HCT116 (cell line): ENCODE results near the gene RIPOR2. TPM values are rescaled to one million over a fixed set of nuclear protein-coding genes. Genes with fewer than 3 reads are reported as not detected.

Source experiments
- ATAC-seq: fragments of 200-7000 bp; cut with Tn5 transposase; 2 replicates; pipeline ENCODE4 v1.9.1; 2020; ENCODE audit warnings: mild to moderate bottlenecking, moderate library complexity
- BruUV-seq: library from RNA; stranded (reverse); fragments of 400-500 nt; replicated peaks from 2 replicates; lab custom pipeline; 2021; lab: Mats Ljungman, UMichigan
- CTCF ChIA-PET: fragments of 300-600 bp; sonication (Branson Sonifier 250); formaldehyde crosslinking; loops from one replicate; lab custom pipeline; 2021; ENCODE audit warnings: antibody characterized with exemption; lab: Charles Lee
- POLR2A ChIA-PET: fragments of 300-600, 350-600 bp; sonication (Branson Sonifier 250); formaldehyde crosslinking; loops from one replicate; lab custom pipeline; 2021; ENCODE audit warnings: antibody characterized with exemption; lab: Charles Lee
- RAD21 ChIA-PET, 2 experiments: fragments of 300-600 bp; sonication (Branson Sonifier 250); formaldehyde crosslinking; loops; one replicate each; lab custom pipeline; 2023; ENCODE audit warnings: low total read pairs in 2 of 2; ENCODE audit not compliant: uncharacterized antibody in 2 of 2, unreplicated experiment in 2 of 2, low non-redundant PET in 1 of 2; lab: Charles Lee
- DNase-seq: peaks from one replicate; pipeline ENCODE4 v3.0.0-alpha.2; 2010; ENCODE audit warnings: low read depth, low spot score
- H2AFZ ChIP-seq: fragments of 200-600 bp; shearing (Covaris generic), sonication (generic); 2 replicates; pipeline ENCODE4 v1.6.1; 2017; ENCODE audit warnings: low read depth, mixed run types, mixed read lengths, antibody characterized with exemption, low read length; ENCODE audit not compliant: poor library complexity, severe bottlenecking
- H3K27ac ChIP-seq: 2 replicates; pipeline ENCODE4 v1.5.1; 2012; ENCODE audit warnings: low read depth, low read length
- H3K27me3 ChIP-seq: fragments of 200-600 bp; sonication (generic); 2 replicates; pipeline ENCODE4 v1.6.1; 2016; ENCODE audit warnings: mixed run types, low read length, mixed read lengths; ENCODE audit not compliant: insufficient read depth
- H3K36me3 ChIP-seq, 2 experiments: fragments of 200-500 bp in 1 of 2; fragments of 200-600 bp in 1 of 2; sonication (Bioruptor generic) in 1 of 2; sonication (generic) in 1 of 2; 2 replicates each; pipeline versions ENCODE4 v1.5.1 to v1.6.1; 2014 to 2016; ENCODE audit warnings: low read length in 2 of 2, inconsistent platforms in 1 of 2, mixed read lengths in 1 of 2, mixed run types in 1 of 2; ENCODE audit not compliant: insufficient read depth in 2 of 2, control insufficient read depth in 1 of 2
- H3K4me1 ChIP-seq, 2 experiments: fragments of 200-600 bp in 1 of 2; sonication (generic) in 1 of 2; 2 replicates each; pipeline versions ENCODE4 v1.5.1 to v1.6.1; 2012 to 2017; ENCODE audit warnings: low read length in 2 of 2, inconsistent platforms in 1 of 2, mild to moderate bottlenecking in 1 of 2, mixed read lengths in 1 of 2, mixed run types in 1 of 2, moderate library complexity in 1 of 2; ENCODE audit not compliant: insufficient read depth in 2 of 2, control insufficient read depth in 1 of 2
- H3K4me2 ChIP-seq: fragments of 200-600 bp; sonication (generic); 2 replicates; pipeline ENCODE4 v1.6.1; 2017; ENCODE audit warnings: mixed run types, low read length, mixed read lengths
- H3K4me3 ChIP-seq, 2 experiments: fragments of 200-600 bp in 1 of 2; sonication (generic) in 1 of 2; replicated peaks in 1 of 2; 2 replicates each; pipeline ENCODE4 v1.5.1; 2011 to 2016; ENCODE audit warnings: low read length in 2 of 2, control low read depth in 1 of 2, low read depth in 1 of 2, mild to moderate bottlenecking in 1 of 2, mixed read lengths in 1 of 2, mixed run types in 1 of 2
- H3K79me2 ChIP-seq: fragments of 200-600 bp; sonication (generic); 2 replicates; pipeline ENCODE4 v1.6.1; 2017; ENCODE audit warnings: mild to moderate bottlenecking, mixed run types, low read length, moderate library complexity, mixed read lengths; ENCODE audit not compliant: insufficient read depth
- H3K9ac ChIP-seq: fragments of 200-600 bp; sonication (generic); 2 replicates; pipeline ENCODE4 v1.6.1; 2016; ENCODE audit warnings: low read length, mixed read lengths
- H3K9me2 ChIP-seq: fragments of 200-600 bp; sonication (generic), shearing (Covaris generic); 2 replicates; pipeline ENCODE4 v1.6.1; 2017; ENCODE audit warnings: mixed run types, mild to moderate bottlenecking, moderate library complexity; ENCODE audit not compliant: insufficient read depth
- H3K9me3 ChIP-seq, 2 experiments: fragments of 200-500 bp in 1 of 2; fragments of 200-600 bp in 1 of 2; sonication (Bioruptor generic) in 1 of 2; sonication (generic) in 1 of 2; 2 replicates each; pipeline ENCODE4 v1.6.1; 2014 to 2017; ENCODE audit warnings: low read length in 2 of 2, mixed read lengths in 2 of 2, inconsistent platforms in 1 of 2, low read depth in 1 of 2, mild to moderate bottlenecking in 1 of 2, mixed run types in 1 of 2, moderate library complexity in 1 of 2; ENCODE audit not compliant: control insufficient read depth in 1 of 2, insufficient read depth in 1 of 2
- H4K20me1 ChIP-seq: fragments of 200-600 bp; sonication (generic), shearing (Covaris generic); 2 replicates; pipeline ENCODE4 v1.6.1; 2017; ENCODE audit warnings: mixed run types, mild to moderate bottlenecking, moderate library complexity; ENCODE audit not compliant: insufficient read depth
- CEBPB ChIP-seq: IDR thresholded peaks from 2 replicates; pipeline ENCODE4 v1.6.1; 2012; ENCODE audit warnings: low read depth
- EGR1 ChIP-seq: IDR thresholded peaks from 2 replicates; pipeline ENCODE4 v1.6.1; 2012; ENCODE audit warnings: low read depth
- EZH2 ChIP-seq: fragments of 200-600 bp; sonication (generic); IDR thresholded peaks from 2 replicates; pipeline ENCODE4 v1.6.1; 2017; ENCODE audit warnings: antibody characterized with exemption, mixed run types
- FOSL1 ChIP-seq: IDR thresholded peaks from 2 replicates; pipeline ENCODE4 v1.6.1; 2012; ENCODE audit warnings: low read depth
- MAX ChIP-seq: IDR thresholded peaks from 2 replicates; pipeline ENCODE4 v1.6.1; 2012
- RAD21 ChIP-seq: IDR thresholded peaks from 2 replicates; pipeline ENCODE4 v1.6.1; 2012; ENCODE audit warnings: low read depth, mild to moderate bottlenecking
- REST ChIP-seq: IDR thresholded peaks from 2 replicates; pipeline ENCODE4 v1.6.1; 2012; ENCODE audit warnings: low read depth
- SP1 ChIP-seq: IDR thresholded peaks from 2 replicates; pipeline ENCODE4 v1.6.1; 2012; ENCODE audit warnings: low read depth
- TCF7L2 ChIP-seq: IDR thresholded peaks from 2 replicates; pipeline ENCODE4 v1.7.0; 2011; ENCODE audit warnings: borderline replicate concordance, inconsistent platforms; ENCODE audit not compliant: insufficient read depth, insufficient read length; ENCODE audit errors: extremely low read depth
- ZBTB33 ChIP-seq: IDR thresholded peaks from 2 replicates; pipeline ENCODE4 v1.6.1; 2011; ENCODE audit warnings: mild to moderate bottlenecking, low read length, moderate library complexity; ENCODE audit not compliant: insufficient replicate concordance; ENCODE audit errors: extremely low read depth
- intact Hi-C: fragments of 100-400 bp; cut with micrococcal nuclease; formaldehyde crosslinking; loops from 2 replicates; pipeline ENCODE4 v1.10.0; 2022
- total RNA-seq: library from RNA; stranded (reverse); gene quantifications from one replicate; pipeline ENCODE4 v1.2.1, GENCODE V29; 2021; ENCODE audit not compliant: unreplicated experiment

Gene RIPOR2
- total RNA-seq, 1 experiment from 2014 or later = 0.44 TPM

GRCh38 chr6:24890471-24890870 is 45.3 kb downstream of the RIPOR2 start:
- DNase-seq = no peak
- no TSS peak for BruUV-seq
- ChIA-PET CTCF (no interaction called here), POLR2A (no interaction called here), RAD21 (no interaction called here)
- H4K20me1 ChIP-seq = no peaks in the 10 kb centered on the region
- no peak overlapping the region for H3K4me3 ChIP-seq
- no peaks in the 10 kb centered on the region for H3K9me2 ChIP-seq
- H3K79me2 ChIP-seq = no peaks in the 10 kb centered on the region
- H3K27ac ChIP-seq = no peak overlapping the region
- H3K36me3 ChIP-seq = no peaks in the 10 kb centered on the region
- intact Hi-C loops = no loop called here
- H3K9me3 ChIP-seq = no peaks in the 10 kb centered on the region
- H3K27me3 ChIP-seq = no peaks in the 10 kb centered on the region
- no peak overlapping the region for H3K4me2 ChIP-seq
- ATAC-seq = no peak
- H3K4me1 ChIP-seq = no peaks in the 10 kb centered on the region
- no peak overlapping the region for H3K9ac ChIP-seq
- H2AFZ ChIP-seq = no peak overlapping the region
- TF ChIP-seq CEBPB (no peak), EGR1 (no peak), TCF7L2 (no peak), ZBTB33 (no peak), FOSL1 (no peak), SP1 (no peak), MAX (no peak), EZH2 (no peak), REST (no peak), RAD21 (no peak)
- TF ChIP-seq, all 23 proteins: peak for 0
